Myocyte (in vitro differentiated cells): ENCODE data around the gene RASA1. TPM values are rescaled to one million over a fixed set of nuclear protein-coding genes. Genes with fewer than 3 reads are reported as not detected.
A peak's percentile ranks its signal among the peaks of the same experiment; 100 is the strongest.
"Not testable (repeated sequence)": the region's sequence is repeated elsewhere in the genome, so short reads cannot be mapped to it uniquely, and the experiment has no call there.

Experiments used
- DNase-seq: peaks from one replicate; pipeline ENCODE4 v3.0.0-alpha.2; 2012; ENCODE audit warnings: low read depth
- polyA plus RNA-seq: library from polyadenylated mRNA; unstranded; fragments of >200 nt; gene quantifications from one replicate; pipeline ENCODE4 v1.2.1, GENCODE V29; 2012; ENCODE audit warnings: missing spikeins
- total RNA-seq: library from RNA; depleted of rRNA; stranded (reverse); fragments of >200 nt; gene quantifications from 2 replicates; pipeline ENCODE4 v1.2.3, GENCODE V29; 2014

RASA1 gene
- 44.5 and 55.8 TPM in 2 replicates for total RNA-seq
- 67.4 TPM for polyA plus RNA-seq

GRCh38 chr5:87267574-87268125 lies at the start of gene RASA1:
Gene RASA1, plus strand, starts transcription at chr5:87267883. Its CDS starts 569 bp downstream, at chr5:87268452.
- DNase-seq = peak; percentile 94

- no peak for DNase-seq
These were observed 37.9 kb upstream of the RASA1 start for GRCh38 chr5:87229780-87230179.

GRCh38 chr5:87231037-87231808 lies 36.5 kb upstream of the RASA1 start:
- DNase-seq = peak; percentile 23

GRCh38 chr5:87233143-87233542 lies 34.5 kb upstream of the RASA1 start:
- no peak for DNase-seq

- DNase-seq = no peak
These were observed 26.1 kb upstream of the RASA1 start for GRCh38 chr5:87241555-87241954.

- no peak for DNase-seq
These were observed 25.4 kb upstream of the RASA1 start for GRCh38 chr5:87242242-87242641.

GRCh38 chr5:87243161-87243844 lies 24.4 kb upstream of the RASA1 start:
- peak; percentile 62 for DNase-seq

- no peak for DNase-seq
These were observed 22.2 kb upstream of the RASA1 start for GRCh38 chr5:87245451-87245850.

GRCh38 chr5:87246061-87246460 lies 21.6 kb upstream of the RASA1 start:
- DNase-seq = no peak

GRCh38 chr5:87252283-87252605 lies 15.4 kb upstream of the RASA1 start:
- DNase-seq = no peak

GRCh38 chr5:87254035-87254434 lies 13.6 kb upstream of the RASA1 start:
- DNase-seq = no peak

GRCh38 chr5:87258507-87258906 lies 9.2 kb upstream of the RASA1 start:
- DNase-seq = peak; percentile 34

- no peak for DNase-seq
These were observed 7.0 kb upstream of the RASA1 start for GRCh38 chr5:87260604-87261192.

GRCh38 chr5:87263498-87263897 lies 4.2 kb upstream of the RASA1 start:
- DNase-seq = no peak

- no peak for DNase-seq
These were observed 639 bp upstream of the RASA1 start for GRCh38 chr5:87266914-87267573.

- peak; percentile 75 for DNase-seq
These were observed 665 bp downstream of the RASA1 start for GRCh38 chr5:87268126-87268969.

GRCh38 chr5:87268970-87269377 lies 1.3 kb downstream of the RASA1 start:
- no peak for DNase-seq

- DNase-seq = not testable (repeated sequence)
These were observed 3.2 kb downstream of the RASA1 start for GRCh38 chr5:87270888-87271287.

GRCh38 chr5:87276655-87277054 lies 9.0 kb downstream of the RASA1 start:
- no peak for DNase-seq

GRCh38 chr5:87277279-87277835 lies 9.7 kb downstream of the RASA1 start:
- no peak for DNase-seq
